WI38 (cell line): Measurements from ENCODE around the gene ERMARD.

Source experiments
- H3K4me3 ChIP-seq: 2 replicates; pipeline ENCODE4 v1.5.1; 2011; ENCODE audit warnings: low read depth, mild to moderate bottlenecking, control low read depth, low read length
- TF ChIP-seq, protein P1 (sequence below): IDR thresholded peaks from 2 replicates; pipeline ENCODE4 v1.5.1; 2012; ENCODE audit warnings: low read depth, mild to moderate bottlenecking, control low read depth, low read length

Gene ERMARD

DNA sequence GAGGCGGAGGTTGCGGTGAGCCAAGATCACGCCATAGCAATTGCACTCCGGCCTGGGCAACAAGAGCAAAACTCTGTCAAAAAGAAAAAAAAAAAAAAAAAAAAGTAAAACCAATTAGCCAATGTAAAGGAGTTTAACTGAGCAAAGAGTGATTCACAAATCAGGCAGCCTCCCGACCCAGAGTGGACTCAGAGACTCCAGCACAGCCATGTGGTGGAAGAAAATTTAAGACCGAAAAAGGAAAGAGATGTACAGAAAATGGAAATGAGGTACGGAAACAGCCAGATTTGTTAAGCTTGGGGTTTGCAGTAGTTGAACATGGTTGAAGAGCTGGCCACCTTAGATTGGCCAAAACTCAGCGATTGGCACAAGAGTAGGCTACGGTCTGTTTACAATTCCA is 51.4 kb downstream of the ERMARD start:
- H3K4me3 ChIP-seq = no peak overlapping the region
- TF ChIP-seq, protein P1, sequence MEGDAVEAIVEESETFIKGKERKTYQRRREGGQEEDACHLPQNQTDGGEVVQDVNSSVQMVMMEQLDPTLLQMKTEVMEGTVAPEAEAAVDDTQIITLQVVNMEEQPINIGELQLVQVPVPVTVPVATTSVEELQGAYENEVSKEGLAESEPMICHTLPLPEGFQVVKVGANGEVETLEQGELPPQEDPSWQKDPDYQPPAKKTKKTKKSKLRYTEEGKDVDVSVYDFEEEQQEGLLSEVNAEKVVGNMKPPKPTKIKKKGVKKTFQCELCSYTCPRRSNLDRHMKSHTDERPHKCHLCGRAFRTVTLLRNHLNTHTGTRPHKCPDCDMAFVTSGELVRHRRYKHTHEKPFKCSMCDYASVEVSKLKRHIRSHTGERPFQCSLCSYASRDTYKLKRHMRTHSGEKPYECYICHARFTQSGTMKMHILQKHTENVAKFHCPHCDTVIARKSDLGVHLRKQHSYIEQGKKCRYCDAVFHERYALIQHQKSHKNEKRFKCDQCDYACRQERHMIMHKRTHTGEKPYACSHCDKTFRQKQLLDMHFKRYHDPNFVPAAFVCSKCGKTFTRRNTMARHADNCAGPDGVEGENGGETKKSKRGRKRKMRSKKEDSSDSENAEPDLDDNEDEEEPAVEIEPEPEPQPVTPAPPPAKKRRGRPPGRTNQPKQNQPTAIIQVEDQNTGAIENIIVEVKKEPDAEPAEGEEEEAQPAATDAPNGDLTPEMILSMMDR = no peak

DNA sequence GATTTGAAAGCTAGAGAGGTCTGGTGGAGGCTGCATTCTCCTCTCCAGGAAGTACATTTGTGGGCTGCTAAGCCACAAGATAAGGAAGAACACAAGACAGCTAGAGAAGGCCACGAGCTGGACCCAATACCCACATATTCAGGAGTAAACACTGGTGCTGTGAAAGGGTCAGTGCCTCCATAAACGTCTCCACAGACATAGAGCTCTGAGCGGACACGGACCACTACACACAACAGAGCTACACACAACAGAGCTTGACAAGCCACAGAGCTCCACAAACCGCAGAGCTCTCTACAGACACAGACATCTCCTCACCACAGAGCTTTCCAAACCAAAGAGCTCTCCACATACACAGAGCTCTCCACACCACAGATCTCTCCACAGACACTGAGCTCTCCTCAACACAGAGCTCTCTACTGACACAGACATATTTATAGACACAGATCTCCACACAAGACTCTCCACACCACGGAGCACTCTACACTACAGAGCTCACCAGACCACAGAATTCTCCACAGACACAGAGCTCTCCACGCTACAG is 51.9 kb downstream of the ERMARD start:
- no peak overlapping the region for H3K4me3 ChIP-seq
- TF ChIP-seq, protein P1 = no peak

DNA sequence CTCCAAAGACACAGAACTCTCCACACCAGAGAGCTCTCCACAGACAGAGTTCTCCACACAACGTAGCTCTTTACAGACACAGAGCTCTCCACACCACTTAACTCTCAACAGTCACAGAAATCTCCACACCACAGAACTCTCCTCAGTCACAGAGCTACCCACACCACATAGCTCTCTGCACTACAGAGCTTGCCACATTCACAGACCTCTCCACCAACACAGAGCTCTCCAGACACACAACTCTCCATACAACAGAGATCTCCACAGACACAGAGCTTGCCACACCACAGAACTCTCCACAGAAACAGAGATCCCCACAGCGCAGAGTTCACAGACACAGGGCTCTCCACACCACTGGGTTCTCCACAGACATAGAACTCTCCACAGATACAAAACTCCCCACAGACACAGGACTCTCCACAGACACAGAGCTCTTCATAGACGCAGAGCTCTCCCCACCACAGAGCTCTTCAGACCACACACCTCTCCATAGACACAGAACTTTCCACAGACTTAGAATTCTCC is 52.5 kb downstream of the ERMARD start:
- H3K4me3 ChIP-seq = no peak overlapping the region
- TF ChIP-seq, protein P1 = no peak

DNA sequence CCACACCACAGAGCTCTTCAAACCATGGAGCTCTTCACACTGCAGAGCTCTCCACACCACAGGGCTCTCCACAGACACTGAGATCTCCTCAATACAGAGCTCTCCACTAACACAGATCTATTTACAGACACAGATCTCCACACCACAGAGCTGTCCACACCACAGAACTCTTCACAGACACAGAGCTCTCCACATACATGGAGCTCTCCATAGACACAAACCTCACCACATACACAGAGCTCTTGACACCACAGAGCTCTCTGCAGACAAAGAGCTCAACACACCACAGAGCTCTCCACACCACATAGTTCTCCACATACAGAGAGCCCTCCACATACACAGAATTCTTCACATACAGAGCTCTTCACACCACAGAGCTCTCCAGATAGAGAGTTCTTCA is 53.0 kb downstream of the ERMARD start:
- TF ChIP-seq, protein P1 = no peak
- H3K4me3 ChIP-seq = no peak overlapping the region

DNA sequence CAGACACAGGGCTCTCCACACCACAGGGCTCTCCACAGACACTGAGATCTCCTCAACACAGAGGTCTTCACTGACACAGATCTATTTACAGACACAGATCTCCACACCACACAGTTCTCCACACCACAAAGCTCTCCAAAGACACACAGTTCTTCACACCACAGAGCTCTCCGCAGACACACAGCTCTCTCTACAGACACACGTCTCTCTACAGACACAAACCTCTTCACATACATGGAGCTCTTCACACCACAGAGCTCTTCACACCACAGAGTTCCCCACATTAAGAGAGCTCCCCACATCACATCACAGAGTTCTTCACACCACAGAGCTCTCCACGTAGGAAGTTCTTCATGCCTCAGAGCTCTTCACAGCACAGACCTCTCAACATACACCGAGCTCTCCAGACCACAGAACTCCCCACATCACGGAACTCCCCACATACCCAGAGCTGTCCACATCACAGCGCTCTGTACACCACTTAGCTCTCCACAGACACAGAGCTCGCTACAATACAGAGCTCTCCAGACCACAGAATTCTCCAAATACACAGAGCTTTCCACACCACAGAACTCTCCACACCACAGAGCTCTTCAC is 53.9 kb downstream of the ERMARD start:
- no peak overlapping the region for H3K4me3 ChIP-seq
- TF ChIP-seq, protein P1 = no peak

DNA sequence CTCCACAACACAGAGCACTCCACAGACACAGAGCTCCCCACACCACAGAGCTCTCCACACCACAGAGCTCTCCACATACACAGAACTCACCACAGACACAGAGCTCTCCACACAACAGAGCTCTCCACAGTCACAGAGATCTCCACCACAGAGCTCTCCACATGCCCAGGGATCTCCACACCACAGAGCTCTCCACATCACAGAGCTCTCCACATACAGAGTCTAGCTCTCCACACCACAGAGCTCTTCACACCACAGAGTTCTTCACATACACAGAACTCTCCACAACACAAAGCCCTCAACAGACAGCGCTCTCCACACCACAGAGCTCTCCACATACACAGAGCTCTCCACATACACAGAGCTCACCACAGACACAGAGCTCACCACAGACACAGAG is 55.3 kb downstream of the ERMARD start:
- H3K4me3 ChIP-seq = no peak overlapping the region
- TF ChIP-seq, protein P1 = no peak

DNA sequence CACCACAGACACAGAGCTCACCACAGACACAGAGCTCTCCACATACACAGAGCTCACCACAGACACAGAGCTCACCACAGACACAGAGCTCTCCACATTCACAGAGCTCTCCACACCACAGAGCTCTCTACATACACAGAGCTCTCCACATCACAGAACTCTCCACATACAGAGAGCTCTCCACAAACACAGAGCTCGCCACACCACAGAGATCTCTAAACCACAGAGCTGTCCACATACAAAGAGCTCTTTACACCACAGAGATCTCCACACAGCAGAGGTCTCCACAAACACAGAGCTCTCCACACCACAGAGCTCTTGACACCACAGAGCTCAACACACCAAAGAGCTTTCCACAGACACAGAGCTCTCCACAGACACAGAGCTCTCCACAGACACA is 55.8 kb downstream of the ERMARD start:
- H3K4me3 ChIP-seq = no peak overlapping the region
- TF ChIP-seq, protein P1 = no peak
